HepG2 (cell line): ENCODE data around the gene FMNL1. TPM values are rescaled to one million over a fixed set of nuclear protein-coding genes. Genes with fewer than 3 reads are reported as not detected.

Source experiments
- ARNT2 ChIP-seq: sonication (generic); formaldehyde crosslinking; IDR thresholded peaks from 2 replicates; pipeline ENCODE4 v1.8.0; 2022; ENCODE audit warnings: mild to moderate bottlenecking, low read depth, missing genetic modification reagents, moderate library complexity
- CEBPG ChIP-seq: IDR thresholded peaks from 2 replicates; pipeline ENCODE4 v1.6.1; 2016
- FOXK2 ChIP-seq: fragments of 450-650 bp; IDR thresholded peaks from 2 replicates; pipeline ENCODE4 v1.6.1; 2016
- HDAC1 ChIP-seq: sonication (generic); formaldehyde crosslinking; IDR thresholded peaks from 2 replicates; pipeline ENCODE4 v1.5.1; 2020; ENCODE audit warnings: mild to moderate bottlenecking, missing genetic modification reagents
- KDM2A ChIP-seq: sonication (generic); formaldehyde crosslinking; IDR thresholded peaks from 2 replicates; pipeline ENCODE4 v1.4.0; 2020; ENCODE audit warnings: low read depth, missing genetic modification reagents, borderline replicate concordance
- MEIS2 ChIP-seq: sonication (generic); formaldehyde crosslinking; IDR thresholded peaks from 2 replicates; pipeline ENCODE4 v1.9.0; 2021; ENCODE audit warnings: mild to moderate bottlenecking, missing genetic modification reagents
- RXRB ChIP-seq: IDR thresholded peaks from 2 replicates; pipeline ENCODE4 v1.6.1; 2016; ENCODE audit warnings: borderline replicate concordance, missing genetic modification reagents, missing compliant biosample characterization
- ZBED4 ChIP-seq: sonication (generic); formaldehyde crosslinking; IDR thresholded peaks from 2 replicates; pipeline ENCODE4 v1.4.0; 2020; ENCODE audit warnings: missing genetic modification reagents, borderline replicate concordance
- ZBTB7A ChIP-seq: sonication (generic); formaldehyde crosslinking; IDR thresholded peaks from 2 replicates; pipeline ENCODE4 v1.8.0; 2022; ENCODE audit warnings: mild to moderate bottlenecking, missing genetic modification reagents
- ZFP1 ChIP-seq: IDR thresholded peaks from 2 replicates; pipeline ENCODE4 v1.6.1; 2016
- ZNF574 ChIP-seq: sonication (generic); formaldehyde crosslinking; IDR thresholded peaks from 2 replicates; pipeline ENCODE4 v1.4.0; 2020; ENCODE audit warnings: missing genetic modification reagents
- ZSCAN29 ChIP-seq: sonication (generic); formaldehyde crosslinking; conservative IDR thresholded peaks from 2 replicates; pipeline ENCODE4 v1.4.0; 2020; ENCODE audit warnings: mild to moderate bottlenecking, missing genetic modification reagents
- polyA plus RNA-seq, 8 experiments: library from polyadenylated mRNA; depleted of rRNA in 3 of 8; stranded (reverse) in 7 of 8; unstranded in 1 of 8; fragments of >200 nt; fragmentation: Illumina TruSeq in 4 of 8; extraction: Trizol in 4 of 8; gene quantifications; 2 replicates each; pipeline versions ENCODE4 v1.2.1 to v1.2.3, GENCODE V29; 2011 to 2016; ENCODE audit warnings: low read depth in 4 of 8, missing spikeins in 1 of 8, mixed read lengths in 1 of 8; ENCODE audit not compliant: insufficient read depth in 1 of 8
- total RNA-seq, 5 experiments: library from RNA; depleted of rRNA; stranded (reverse); fragments of >200 nt; fragmentation: Illumina TruSeq; extraction: Trizol; gene quantifications; 2 replicates each; pipeline ENCODE4 v1.2.3, GENCODE V29; 2016; ENCODE audit warnings: low read depth in 1 of 5
- TF ChIP-seq, protein P1 (sequence below): sonication (generic); formaldehyde crosslinking; IDR thresholded peaks from 2 replicates; pipeline ENCODE4 v1.4.0; 2020; ENCODE audit warnings: missing genetic modification reagents
- TF ChIP-seq, protein P2 (sequence below): sonication (generic); formaldehyde crosslinking; IDR thresholded peaks from 2 replicates; pipeline ENCODE4 v1.8.0; 2022; ENCODE audit warnings: mild to moderate bottlenecking, missing genetic modification reagents; ENCODE audit not compliant: insufficient replicate concordance
- TF ChIP-seq, protein P3 (sequence below): sonication (generic); formaldehyde crosslinking; IDR thresholded peaks from 2 replicates; pipeline ENCODE4 v1.4.0; 2020; ENCODE audit warnings: mild to moderate bottlenecking, missing genetic modification reagents
- TF ChIP-seq, protein P4 (sequence below): sonication (generic); formaldehyde crosslinking; IDR thresholded peaks from 2 replicates; pipeline ENCODE4 v1.5.1; 2020; ENCODE audit warnings: mild to moderate bottlenecking, missing genetic modification reagents, moderate library complexity

The FMNL1 gene
- total and polyA plus RNA-seq, 2 of the 13 experiments (the other 11 are each of a cell fraction or from before 2014, with no cell fraction given) = 0.53 to 0.70 TPM

DNA sequence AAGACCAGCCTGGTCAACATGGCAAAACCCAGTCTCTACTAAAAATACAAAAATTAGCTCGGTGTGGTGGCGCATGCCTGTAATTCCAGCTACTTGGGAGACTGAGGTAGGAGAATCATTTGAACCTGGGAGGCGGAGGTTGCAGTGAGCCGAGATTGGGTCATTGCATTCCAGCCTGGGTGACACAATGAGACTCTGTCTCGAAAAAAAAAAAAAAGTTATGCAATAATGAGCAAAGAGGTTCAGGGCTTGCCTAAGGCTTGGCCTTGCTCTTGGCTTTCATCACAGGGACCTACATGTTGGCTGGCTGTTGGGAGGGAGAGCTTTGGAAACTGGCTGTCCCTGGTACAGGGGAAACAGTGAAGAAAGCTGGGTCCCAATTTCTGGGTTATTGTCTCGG lies 19.8 kb upstream of the FMNL1 start (continued):
- TF ChIP-seq, protein P1, sequence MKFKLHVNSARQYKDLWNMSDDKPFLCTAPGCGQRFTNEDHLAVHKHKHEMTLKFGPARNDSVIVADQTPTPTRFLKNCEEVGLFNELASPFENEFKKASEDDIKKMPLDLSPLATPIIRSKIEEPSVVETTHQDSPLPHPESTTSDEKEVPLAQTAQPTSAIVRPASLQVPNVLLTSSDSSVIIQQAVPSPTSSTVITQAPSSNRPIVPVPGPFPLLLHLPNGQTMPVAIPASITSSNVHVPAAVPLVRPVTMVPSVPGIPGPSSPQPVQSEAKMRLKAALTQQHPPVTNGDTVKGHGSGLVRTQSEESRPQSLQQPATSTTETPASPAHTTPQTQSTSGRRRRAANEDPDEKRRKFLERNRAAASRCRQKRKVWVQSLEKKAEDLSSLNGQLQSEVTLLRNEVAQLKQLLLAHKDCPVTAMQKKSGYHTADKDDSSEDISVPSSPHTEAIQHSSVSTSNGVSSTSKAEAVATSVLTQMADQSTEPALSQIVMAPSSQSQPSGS (CRISPR knock-in tag) = peak; percentile 96
- TF ChIP-seq ZNF574 (CRISPR knock-in tag) (peak; percentile 82), ZBTB7A (peak; percentile 47; the same call in 1 of the 2 replicates), RXRB (CRISPR knock-in tag) (peak; percentile 97), ARNT2 (CRISPR knock-in tag) (peak; percentile 59; the same call in 1 of the 2 replicates), MEIS2 (CRISPR knock-in tag) (peak; percentile 73; the same call in 1 of the 2 replicates), ZSCAN29 (CRISPR knock-in tag) (peak; percentile 82; the same call in 1 of the 2 replicates), KDM2A (peak; percentile 61), FOXK2 (0 out of 2 replicates have a peak, but pooled peaks have one; percentile 45), ZFP1 (CRISPR knock-in tag) (peak; percentile 91), CEBPG (CRISPR knock-in tag) (peak; percentile 99), HDAC1 (CRISPR knock-in tag) (peak; percentile 89), ZBED4 (CRISPR knock-in tag) (peak; percentile 93)
- TF ChIP-seq, protein P2, sequence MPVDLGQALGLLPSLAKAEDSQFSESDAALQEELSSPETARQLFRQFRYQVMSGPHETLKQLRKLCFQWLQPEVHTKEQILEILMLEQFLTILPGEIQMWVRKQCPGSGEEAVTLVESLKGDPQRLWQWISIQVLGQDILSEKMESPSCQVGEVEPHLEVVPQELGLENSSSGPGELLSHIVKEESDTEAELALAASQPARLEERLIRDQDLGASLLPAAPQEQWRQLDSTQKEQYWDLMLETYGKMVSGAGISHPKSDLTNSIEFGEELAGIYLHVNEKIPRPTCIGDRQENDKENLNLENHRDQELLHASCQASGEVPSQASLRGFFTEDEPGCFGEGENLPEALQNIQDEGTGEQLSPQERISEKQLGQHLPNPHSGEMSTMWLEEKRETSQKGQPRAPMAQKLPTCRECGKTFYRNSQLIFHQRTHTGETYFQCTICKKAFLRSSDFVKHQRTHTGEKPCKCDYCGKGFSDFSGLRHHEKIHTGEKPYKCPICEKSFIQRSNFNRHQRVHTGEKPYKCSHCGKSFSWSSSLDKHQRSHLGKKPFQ (CRISPR knock-in tag) = peak; percentile 42
- TF ChIP-seq, protein P3, sequence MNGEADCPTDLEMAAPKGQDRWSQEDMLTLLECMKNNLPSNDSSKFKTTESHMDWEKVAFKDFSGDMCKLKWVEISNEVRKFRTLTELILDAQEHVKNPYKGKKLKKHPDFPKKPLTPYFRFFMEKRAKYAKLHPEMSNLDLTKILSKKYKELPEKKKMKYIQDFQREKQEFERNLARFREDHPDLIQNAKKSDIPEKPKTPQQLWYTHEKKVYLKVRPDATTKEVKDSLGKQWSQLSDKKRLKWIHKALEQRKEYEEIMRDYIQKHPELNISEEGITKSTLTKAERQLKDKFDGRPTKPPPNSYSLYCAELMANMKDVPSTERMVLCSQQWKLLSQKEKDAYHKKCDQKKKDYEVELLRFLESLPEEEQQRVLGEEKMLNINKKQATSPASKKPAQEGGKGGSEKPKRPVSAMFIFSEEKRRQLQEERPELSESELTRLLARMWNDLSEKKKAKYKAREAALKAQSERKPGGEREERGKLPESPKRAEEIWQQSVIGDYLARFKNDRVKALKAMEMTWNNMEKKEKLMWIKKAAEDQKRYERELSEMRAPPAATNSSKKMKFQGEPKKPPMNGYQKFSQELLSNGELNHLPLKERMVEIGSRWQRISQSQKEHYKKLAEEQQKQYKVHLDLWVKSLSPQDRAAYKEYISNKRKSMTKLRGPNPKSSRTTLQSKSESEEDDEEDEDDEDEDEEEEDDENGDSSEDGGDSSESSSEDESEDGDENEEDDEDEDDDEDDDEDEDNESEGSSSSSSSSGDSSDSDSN (CRISPR knock-in tag) = peak; percentile 58; the same call in 1 of the 2 replicates
- TF ChIP-seq, protein P4, sequence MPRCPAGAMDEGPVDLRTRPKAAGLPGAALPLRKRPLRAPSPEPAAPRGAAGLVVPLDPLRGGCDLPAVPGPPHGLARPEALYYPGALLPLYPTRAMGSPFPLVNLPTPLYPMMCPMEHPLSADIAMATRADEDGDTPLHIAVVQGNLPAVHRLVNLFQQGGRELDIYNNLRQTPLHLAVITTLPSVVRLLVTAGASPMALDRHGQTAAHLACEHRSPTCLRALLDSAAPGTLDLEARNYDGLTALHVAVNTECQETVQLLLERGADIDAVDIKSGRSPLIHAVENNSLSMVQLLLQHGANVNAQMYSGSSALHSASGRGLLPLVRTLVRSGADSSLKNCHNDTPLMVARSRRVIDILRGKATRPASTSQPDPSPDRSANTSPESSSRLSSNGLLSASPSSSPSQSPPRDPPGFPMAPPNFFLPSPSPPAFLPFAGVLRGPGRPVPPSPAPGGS (CRISPR knock-in tag) = peak; percentile 46; the same call in 1 of the 2 replicates
